K562 treated with DMSO at 1 percent for 48 hours (cell line): ENCODE measurements around the gene HSH2D. TPM values are rescaled to one million over a fixed set of nuclear protein-coding genes. Genes with fewer than 3 reads are reported as not detected.

Source experiments
- total RNA-seq: library from RNA; unstranded; fragments of 300-600 nt; gene quantifications from 2 replicates; pipeline ENCODE4 v1.2.3, GENCODE V29; 2022; ENCODE audit warnings: low replicate concordance; ENCODE audit errors: extremely low read depth

HSH2D gene, protein sequence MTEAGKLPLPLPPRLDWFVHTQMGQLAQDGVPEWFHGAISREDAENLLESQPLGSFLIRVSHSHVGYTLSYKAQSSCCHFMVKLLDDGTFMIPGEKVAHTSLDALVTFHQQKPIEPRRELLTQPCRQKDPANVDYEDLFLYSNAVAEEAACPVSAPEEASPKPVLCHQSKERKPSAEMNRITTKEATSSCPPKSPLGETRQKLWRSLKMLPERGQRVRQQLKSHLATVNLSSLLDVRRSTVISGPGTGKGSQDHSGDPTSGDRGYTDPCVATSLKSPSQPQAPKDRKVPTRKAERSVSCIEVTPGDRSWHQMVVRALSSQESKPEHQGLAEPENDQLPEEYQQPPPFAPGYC
- total RNA-seq: not detected in 2 replicates

GRCh38 chr19:16143399-16144215 is at the start of gene HSH2D:
HSH2D (plus strand) TSS chr19:16143685; CDS start chr19:16148751, 5,066 bp downstream.

GRCh38 chr19:16111160-16111908 is 32.2 kb upstream of the HSH2D start, which contains the start of gene RAB8A:
RAB8A (plus strand) TSS chr19:16111889; CDS start chr19:16111902, 13 bp downstream.

GRCh38 chr19:16185123-16185767 is 41.8 kb downstream of the HSH2D start, which contains the start of gene FAM32A:
FAM32A (plus strand) TSS chr19:16185410; CDS start chr19:16185443, 33 bp downstream.

GRCh38 chr19:16197622-16198369 is 54.3 kb downstream of the HSH2D start, which contains the start of gene AP1M1:
AP1M1 (plus strand) TSS chr19:16197911; CDS start chr19:16198027, 116 bp downstream.

Other genes with a start within 250 kb of the HSH2D start
- gene CYP4F2, start 245.6 kb upstream of the HSH2D start, total RNA-seq: not detected in 2 replicates
- gene CYP4F11, start 209.2 kb upstream of the HSH2D start, total RNA-seq: not detected in 2 replicates
- gene OR10H4, start 194.7 kb upstream of the HSH2D start, total RNA-seq: not detected in 2 replicates
- not detected in 2 replicates for gene TPM4, start 67.2 kb upstream of the HSH2D start, total RNA-seq
- not detected in 2 replicates for gene RAB8A, start 31.8 kb upstream of the HSH2D start, total RNA-seq
- gene CIB3, start 29.8 kb downstream of the HSH2D start, total RNA-seq: not detected in 2 replicates
- not detected in 2 replicates for gene FAM32A, start 41.7 kb downstream of the HSH2D start, total RNA-seq
- not detected in 2 replicates for gene AP1M1, start 54.2 kb downstream of the HSH2D start, total RNA-seq
- gene KLF2, start 181.1 kb downstream of the HSH2D start, total RNA-seq: not detected in 2 replicates